ENCODE results near the gene SHBG.

DNA sequence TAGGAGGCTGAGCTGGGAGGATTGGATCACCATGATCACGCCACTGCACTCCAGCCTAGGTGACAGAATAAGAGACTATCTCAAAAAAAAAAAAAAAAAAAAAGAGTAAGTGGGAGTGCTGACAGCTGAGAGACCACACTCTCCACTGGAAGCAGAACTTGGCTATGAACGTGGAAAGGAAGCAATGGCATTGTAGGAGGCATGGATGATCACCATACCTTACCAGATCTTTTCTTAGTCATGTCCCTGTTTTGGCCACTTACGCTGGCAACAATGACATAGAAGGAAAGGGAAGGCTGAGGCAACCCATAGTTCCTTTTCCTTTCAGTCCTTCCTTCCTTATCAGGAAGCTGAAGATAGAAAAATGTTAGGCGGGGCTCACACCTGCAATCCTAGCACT lies 17.1 kb downstream of the SHBG start:
- TF ChIP-seq, protein P1, sequence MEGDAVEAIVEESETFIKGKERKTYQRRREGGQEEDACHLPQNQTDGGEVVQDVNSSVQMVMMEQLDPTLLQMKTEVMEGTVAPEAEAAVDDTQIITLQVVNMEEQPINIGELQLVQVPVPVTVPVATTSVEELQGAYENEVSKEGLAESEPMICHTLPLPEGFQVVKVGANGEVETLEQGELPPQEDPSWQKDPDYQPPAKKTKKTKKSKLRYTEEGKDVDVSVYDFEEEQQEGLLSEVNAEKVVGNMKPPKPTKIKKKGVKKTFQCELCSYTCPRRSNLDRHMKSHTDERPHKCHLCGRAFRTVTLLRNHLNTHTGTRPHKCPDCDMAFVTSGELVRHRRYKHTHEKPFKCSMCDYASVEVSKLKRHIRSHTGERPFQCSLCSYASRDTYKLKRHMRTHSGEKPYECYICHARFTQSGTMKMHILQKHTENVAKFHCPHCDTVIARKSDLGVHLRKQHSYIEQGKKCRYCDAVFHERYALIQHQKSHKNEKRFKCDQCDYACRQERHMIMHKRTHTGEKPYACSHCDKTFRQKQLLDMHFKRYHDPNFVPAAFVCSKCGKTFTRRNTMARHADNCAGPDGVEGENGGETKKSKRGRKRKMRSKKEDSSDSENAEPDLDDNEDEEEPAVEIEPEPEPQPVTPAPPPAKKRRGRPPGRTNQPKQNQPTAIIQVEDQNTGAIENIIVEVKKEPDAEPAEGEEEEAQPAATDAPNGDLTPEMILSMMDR (conservative IDR thresholded peaks at IDR 0.05; ENCODE audit: low read depth, low read length) = no peak
- TF ChIP-seq SMC3 (IDR thresholded peaks at IDR 0.05; ENCODE audit: low read depth, low read length) (no peak), MAFK (IDR thresholded peaks at IDR 0.05; ENCODE audit: low read depth, low read length) (no peak), RAD21 (IDR thresholded peaks at IDR 0.05; ENCODE audit: low read length) (no peak), BHLHE40 (IDR thresholded peaks at IDR 0.05; ENCODE audit: low read depth, low read length) (no peak), POLR2A (IDR thresholded peaks at IDR 0.05; ENCODE audit: low read depth, low read length) (no peak)
